ENCODE results near the gene SYNPO2.
"Not testable (repeated sequence)": the region's sequence is repeated elsewhere in the genome, so short reads cannot be mapped to it uniquely, and the experiment has no call there.

DNA sequence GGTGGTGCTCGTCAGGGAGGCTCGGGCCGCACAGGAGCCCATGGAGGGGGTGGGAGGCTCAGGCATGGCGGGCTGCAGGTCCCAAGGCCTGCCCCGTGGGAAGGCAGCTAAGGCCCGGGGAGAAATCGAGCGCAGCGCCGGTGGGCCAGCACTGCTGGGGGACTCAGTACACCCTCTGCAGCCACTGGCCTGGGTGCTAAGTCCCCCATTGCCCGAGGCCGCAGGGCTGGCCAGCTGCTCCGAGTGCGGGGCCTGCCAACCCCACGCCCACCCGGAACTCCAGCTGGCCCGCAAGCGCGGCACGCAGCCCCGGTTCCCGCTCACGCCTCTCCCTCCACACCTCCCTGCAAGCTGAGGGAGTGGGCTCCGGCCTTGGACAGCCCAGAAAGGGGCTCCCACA is 88.4 kb downstream of the SYNPO2 start:
- TF ChIP-seq, protein P1, sequence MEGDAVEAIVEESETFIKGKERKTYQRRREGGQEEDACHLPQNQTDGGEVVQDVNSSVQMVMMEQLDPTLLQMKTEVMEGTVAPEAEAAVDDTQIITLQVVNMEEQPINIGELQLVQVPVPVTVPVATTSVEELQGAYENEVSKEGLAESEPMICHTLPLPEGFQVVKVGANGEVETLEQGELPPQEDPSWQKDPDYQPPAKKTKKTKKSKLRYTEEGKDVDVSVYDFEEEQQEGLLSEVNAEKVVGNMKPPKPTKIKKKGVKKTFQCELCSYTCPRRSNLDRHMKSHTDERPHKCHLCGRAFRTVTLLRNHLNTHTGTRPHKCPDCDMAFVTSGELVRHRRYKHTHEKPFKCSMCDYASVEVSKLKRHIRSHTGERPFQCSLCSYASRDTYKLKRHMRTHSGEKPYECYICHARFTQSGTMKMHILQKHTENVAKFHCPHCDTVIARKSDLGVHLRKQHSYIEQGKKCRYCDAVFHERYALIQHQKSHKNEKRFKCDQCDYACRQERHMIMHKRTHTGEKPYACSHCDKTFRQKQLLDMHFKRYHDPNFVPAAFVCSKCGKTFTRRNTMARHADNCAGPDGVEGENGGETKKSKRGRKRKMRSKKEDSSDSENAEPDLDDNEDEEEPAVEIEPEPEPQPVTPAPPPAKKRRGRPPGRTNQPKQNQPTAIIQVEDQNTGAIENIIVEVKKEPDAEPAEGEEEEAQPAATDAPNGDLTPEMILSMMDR (conservative IDR thresholded peaks at IDR 0.05; ENCODE audit: low read depth, low read length): not testable (repeated sequence)
- TF ChIP-seq EZH2 (IDR thresholded peaks at IDR 0.05; ENCODE audit: low read length, unreplicated experiment); EZH2phosphoT487 (IDR thresholded peaks at IDR 0.05; ENCODE audit: borderline replicate concordance, low read length): not testable (repeated sequence)
